Fibroblast of mammary gland (primary cell): ENCODE measurements around the gene TTBK2.
"Not testable (repeated sequence)": the region's sequence is repeated elsewhere in the genome, so short reads cannot be mapped to it uniquely, and the experiment has no call there.

Source experiments
- DNase-seq: peaks from one replicate; pipeline ENCODE4 v3.0.0-alpha.2; 2010; ENCODE audit warnings: low read depth
- H3K4me3 ChIP-seq: 2 replicates; pipeline ENCODE4 v1.5.1; 2011; ENCODE audit warnings: low read depth, mild to moderate bottlenecking, low read length, moderate library complexity; ENCODE audit not compliant: control insufficient read depth
- CTCF ChIP-seq: conservative IDR thresholded peaks from 2 replicates; pipeline ENCODE4 v1.5.1; 2011; ENCODE audit warnings: low read depth, low read length, inconsistent platforms; ENCODE audit not compliant: control insufficient read depth, insufficient read depth

TTBK2 gene

GRCh38 chr15:42920519-42921341 lies at the start of gene TTBK2:
Gene TTBK2 (minus strand): TSS chr15:42920778. CDS start chr15:42878617, 42,161 bp downstream.
- TF ChIP-seq CTCF: no peak
- H3K4me3 ChIP-seq: peak within 1 kb of the TSS; percentile 79
- DNase-seq: peak; percentile 98

GRCh38 chr15:42964476-42964875 lies 43.9 kb upstream of the TTBK2 start:
- no peak for TF ChIP-seq CTCF
- no peak for DNase-seq
- H3K4me3 ChIP-seq: no peak overlapping the region

GRCh38 chr15:42955518-42955917 lies 34.9 kb upstream of the TTBK2 start:
- DNase-seq: peak; percentile 73
- TF ChIP-seq CTCF: no peak
- H3K4me3 ChIP-seq: no peak overlapping the region

DNA sequence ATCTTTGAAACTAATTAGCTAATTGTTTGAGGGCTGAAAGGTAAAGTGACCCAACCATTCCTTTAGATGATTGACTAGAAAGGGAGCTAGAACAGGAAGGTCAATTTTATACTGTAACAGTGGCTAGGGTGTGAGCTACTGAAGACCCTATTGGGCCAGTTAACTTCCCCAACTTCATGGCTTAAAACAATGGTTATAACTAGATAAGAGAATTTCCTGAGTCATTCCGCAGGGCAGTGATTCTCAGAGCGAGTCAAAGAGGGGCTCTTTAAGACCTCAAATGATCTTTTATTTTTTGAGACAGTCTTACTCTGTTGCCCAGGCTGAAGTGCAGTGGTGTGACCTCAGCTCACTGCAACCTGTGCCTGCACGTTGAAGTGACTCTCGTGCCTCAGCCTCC lies 33.7 kb upstream of the TTBK2 start:
- no peak for DNase-seq
- no peak for TF ChIP-seq CTCF

DNA sequence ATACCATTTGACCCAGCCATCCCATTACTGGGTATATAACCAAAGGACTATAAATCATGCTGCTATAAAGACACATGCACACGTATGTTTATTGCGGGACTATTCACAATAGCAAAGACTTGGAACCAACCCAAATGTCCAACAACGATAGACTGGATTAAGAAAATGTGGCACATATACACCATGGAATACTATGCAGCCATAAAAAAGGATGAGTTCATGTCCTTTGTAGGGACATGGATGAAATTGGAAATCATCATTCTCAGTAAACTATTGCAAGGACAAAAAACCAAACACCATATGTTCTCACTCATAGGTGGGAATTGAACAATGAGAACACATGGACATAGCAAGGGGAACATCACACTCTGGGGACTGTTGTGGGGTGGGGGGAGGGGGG lies 28.3 kb upstream of the TTBK2 start:
- DNase-seq: not testable (repeated sequence)

More for the DNA sequence above, 33.7 kb upstream of the TTBK2 start:
- H3K4me3 ChIP-seq: no peak overlapping the region

DNA sequence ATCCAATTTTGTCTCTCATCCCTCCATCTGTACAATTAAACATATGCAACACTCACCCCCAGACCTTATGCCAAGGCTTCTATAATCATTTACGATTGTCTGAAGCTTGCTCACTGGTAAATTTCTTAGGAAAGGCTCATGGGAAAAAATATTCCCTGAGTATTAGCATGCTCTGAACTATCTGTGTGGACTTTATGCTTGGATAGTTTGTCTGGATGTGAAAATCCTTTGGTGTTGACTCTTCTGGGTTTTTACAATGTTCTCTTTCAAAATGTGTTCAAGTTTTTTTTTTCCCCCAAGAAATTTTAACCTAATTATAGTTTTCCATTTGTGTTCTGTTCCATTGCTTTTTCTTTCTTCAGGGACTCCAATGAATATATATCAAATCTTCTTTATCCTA lies 19.9 kb upstream of the TTBK2 start:
- no peak overlapping the region for H3K4me3 ChIP-seq
- no peak for DNase-seq
- TF ChIP-seq CTCF: no peak

More for the DNA sequence above, 28.3 kb upstream of the TTBK2 start:
- H3K4me3 ChIP-seq: not testable (repeated sequence)

DNA sequence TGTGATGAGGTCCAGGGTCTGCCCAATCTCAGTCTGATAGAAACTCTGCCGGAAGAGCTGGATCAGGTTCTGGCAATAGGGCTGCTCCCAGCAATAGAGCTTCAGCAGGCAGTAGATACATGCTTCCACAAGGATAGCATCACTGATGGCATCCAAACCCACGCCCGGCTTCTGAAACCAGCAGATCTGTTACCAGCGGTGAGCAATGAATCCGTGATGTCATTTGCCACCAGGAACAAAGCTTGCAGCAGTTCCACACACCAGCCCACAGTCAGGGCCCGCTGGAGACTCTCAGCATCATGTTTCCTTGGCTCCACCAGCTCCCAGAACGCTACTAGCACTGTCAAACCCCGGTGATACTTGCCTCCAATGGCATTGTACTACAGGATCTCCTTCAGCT lies 19.3 kb upstream of the TTBK2 start:
- DNase-seq: no peak
- TF ChIP-seq CTCF: no peak
- no peak overlapping the region for H3K4me3 ChIP-seq
